ENCODE results near the gene DCHS1. TPM values are rescaled to one million over a fixed set of nuclear protein-coding genes. Genes with fewer than 3 reads are reported as not detected.
"Not testable (repeated sequence)": the region's sequence is repeated elsewhere in the genome, so short reads cannot be mapped to it uniquely, and the experiment has no call there.

DCHS1 gene
- polyA plus RNA-seq (2011; rRNA removed) (2.5 and 7.3 TPM in 2 replicates), polyA minus RNA-seq (2011; rRNA and poly(A)+ RNA removed) (6.2 and 9.1 TPM in 2 replicates)

- CTCF ChIA-PET, result no interaction called here
- Histone ChIP-seq H3K4me3 (ENCODE audit: low read depth, low read length) (peak within 1 kb of the TSS; percentile 44), H3K27me3 (ENCODE audit: control insufficient read depth, insufficient read depth, low read length) (peaks cover 2% of the 10 kb centered on the region), H3K36me3 (ENCODE audit: control insufficient read depth, insufficient read depth, low read length) (no peaks in the 10 kb centered on the region)
- no peak for DNase-seq (ENCODE audit: low read depth)
- TF ChIP-seq, protein P1, sequence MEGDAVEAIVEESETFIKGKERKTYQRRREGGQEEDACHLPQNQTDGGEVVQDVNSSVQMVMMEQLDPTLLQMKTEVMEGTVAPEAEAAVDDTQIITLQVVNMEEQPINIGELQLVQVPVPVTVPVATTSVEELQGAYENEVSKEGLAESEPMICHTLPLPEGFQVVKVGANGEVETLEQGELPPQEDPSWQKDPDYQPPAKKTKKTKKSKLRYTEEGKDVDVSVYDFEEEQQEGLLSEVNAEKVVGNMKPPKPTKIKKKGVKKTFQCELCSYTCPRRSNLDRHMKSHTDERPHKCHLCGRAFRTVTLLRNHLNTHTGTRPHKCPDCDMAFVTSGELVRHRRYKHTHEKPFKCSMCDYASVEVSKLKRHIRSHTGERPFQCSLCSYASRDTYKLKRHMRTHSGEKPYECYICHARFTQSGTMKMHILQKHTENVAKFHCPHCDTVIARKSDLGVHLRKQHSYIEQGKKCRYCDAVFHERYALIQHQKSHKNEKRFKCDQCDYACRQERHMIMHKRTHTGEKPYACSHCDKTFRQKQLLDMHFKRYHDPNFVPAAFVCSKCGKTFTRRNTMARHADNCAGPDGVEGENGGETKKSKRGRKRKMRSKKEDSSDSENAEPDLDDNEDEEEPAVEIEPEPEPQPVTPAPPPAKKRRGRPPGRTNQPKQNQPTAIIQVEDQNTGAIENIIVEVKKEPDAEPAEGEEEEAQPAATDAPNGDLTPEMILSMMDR (IDR thresholded peaks at IDR 0.05; ENCODE audit: insufficient read depth, low read depth, low read length), result no peak
- POLR2A ChIA-PET, result interaction anchor here (0.6 kb wide), 1 partner anchor 9 kb away, joined by 5 read pairs; no protein-coding TSS in a partner anchor
Measured at GRCh38 chr11:6655790-6656583, at the start of gene DCHS1. TSS of gene DCHS1 (minus strand) at chr11:6655809. CDS start at chr11:6641613, 14,196 bp downstream.

GRCh38 chr11:6703247-6704063 lies 47.8 kb upstream of the DCHS1 start:
- TF ChIP-seq, protein P1 (IDR thresholded peaks at IDR 0.05; ENCODE audit: insufficient read depth, low read depth, low read length), result peak; percentile 79
- ChIA-PET POLR2A (no interaction called here), CTCF (interaction anchor here (1.1 to 5.0 kb wide), 8 partner anchors 18 to 325 kb away, joined by 3 to 54 read pairs (median 6); no protein-coding TSS in a partner anchor)
- no peak overlapping the region for H3K4me3 ChIP-seq (ENCODE audit: low read depth, low read length)
- no peaks in the 10 kb centered on the region for H3K27me3 ChIP-seq (ENCODE audit: control insufficient read depth, insufficient read depth, low read length)
- no peaks in the 10 kb centered on the region for H3K36me3 ChIP-seq (ENCODE audit: control insufficient read depth, insufficient read depth, low read length)
- DNase-seq (ENCODE audit: low read depth), result no peak

DNA sequence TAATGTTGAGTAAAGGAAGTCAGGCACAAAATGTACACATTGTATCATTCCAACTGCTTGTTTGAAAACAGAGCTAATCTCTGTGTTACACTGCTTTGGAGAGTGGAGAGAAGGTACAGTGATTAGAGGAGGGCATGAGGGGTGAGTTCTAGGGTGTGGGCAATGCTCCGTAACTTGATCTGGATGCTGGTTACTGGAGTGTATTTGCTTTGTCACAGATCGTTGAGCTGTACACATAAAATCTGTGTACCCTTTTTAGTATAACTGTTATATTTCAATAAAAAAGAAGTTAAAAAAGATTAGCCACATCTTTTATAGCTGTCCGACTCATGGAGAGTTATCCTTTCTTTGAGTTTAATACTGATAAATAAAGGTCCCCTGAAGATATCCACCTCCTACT lies 46.3 kb upstream of the DCHS1 start:
- H3K36me3 ChIP-seq (ENCODE audit: control insufficient read depth, insufficient read depth, low read length); POLR2A ChIA-PET; DNase-seq (ENCODE audit: low read depth); H3K27me3 ChIP-seq (ENCODE audit: control insufficient read depth, insufficient read depth, low read length); H3K4me3 ChIP-seq (ENCODE audit: low read depth, low read length): not testable (repeated sequence)
- CTCF ChIA-PET, result interaction anchor here (0.7 to 5.0 kb wide), 5 partner anchors 7 to 319 kb away, joined by 3 to 54 read pairs (median 5); no protein-coding TSS in a partner anchor

- ChIA-PET CTCF (interaction anchor here (0.7 to 2.3 kb wide), 8 partner anchors 7 to 316 kb away, joined by 3 to 12 read pairs (median 4); partner anchors contain the start of gene MRPL17), POLR2A (interaction anchor here (0.6 kb wide), 1 partner anchor 274 kb away, joined by 6 read pairs; no protein-coding TSS in a partner anchor)
- H3K4me3 ChIP-seq (ENCODE audit: low read depth, low read length), result no peak overlapping the region
- TF ChIP-seq, protein P1 (IDR thresholded peaks at IDR 0.05; ENCODE audit: insufficient read depth, low read depth, low read length), result no peak
- peak; percentile 37 for DNase-seq (ENCODE audit: low read depth)
- no peaks in the 10 kb centered on the region for H3K27me3 ChIP-seq (ENCODE audit: control insufficient read depth, insufficient read depth, low read length)
- H3K36me3 ChIP-seq (ENCODE audit: control insufficient read depth, insufficient read depth, low read length), result no peaks in the 10 kb centered on the region
Measured at GRCh38 chr11:6695377-6695776, 39.8 kb upstream of the DCHS1 start.

GRCh38 chr11:6694229-6694535 lies 38.6 kb upstream of the DCHS1 start:
- ChIA-PET POLR2A (interaction anchor here (0.7 to 1.0 kb wide), 2 partner anchors 83 to 374 kb away, joined by 3 to 7 read pairs; partner anchors contain the start of gene TAF10), CTCF (interaction anchor here (1.0 to 1.6 kb wide), 2 partner anchors 8 to 76 kb away, joined by 3 to 5 read pairs; no protein-coding TSS in a partner anchor)
- DNase-seq (ENCODE audit: low read depth), result no peak

More at GRCh38 chr11:6694229-6694535, 38.6 kb upstream of the DCHS1 start:
- H3K36me3 ChIP-seq (ENCODE audit: control insufficient read depth, insufficient read depth, low read length), result no peaks in the 10 kb centered on the region
- TF ChIP-seq, protein P1 (IDR thresholded peaks at IDR 0.05; ENCODE audit: insufficient read depth, low read depth, low read length), result no peak
- H3K27me3 ChIP-seq (ENCODE audit: control insufficient read depth, insufficient read depth, low read length), result no peaks in the 10 kb centered on the region
- H3K4me3 ChIP-seq (ENCODE audit: low read depth, low read length), result no peak overlapping the region

Measured in BJ (cell line).